Neural cell (in vitro differentiated cells): ENCODE results near the gene ICA1. TPM values are rescaled to one million over a fixed set of nuclear protein-coding genes. Genes with fewer than 3 reads are reported as not detected.

Experiments used
- H2AFZ ChIP-seq: fragments of 200-600, 300-800 bp; sonication (generic), shearing (Covaris generic); 2 replicates; pipeline ENCODE4 v1.6.0; 2014; ENCODE audit warnings: low read depth, mild to moderate bottlenecking, antibody characterized with exemption, low read length, moderate library complexity
- H3F3A ChIP-seq: fragments of 200-600 bp; shearing (Covaris generic); 2 replicates; pipeline ENCODE4 v1.6.1; 2016; ENCODE audit warnings: mild to moderate bottlenecking, moderate library complexity, mixed read lengths, antibody characterized with exemption, low read length; ENCODE audit not compliant: insufficient read depth, poor library complexity, severe bottlenecking
- H3K27ac ChIP-seq: fragments of 200-600, 300-800 bp; sonication (generic), shearing (Covaris generic); 2 replicates; pipeline ENCODE4 v1.5.1; 2014; ENCODE audit warnings: mild to moderate bottlenecking, low read length, moderate library complexity
- H3K27me3 ChIP-seq: fragments of 300-800, 200-600 bp; sonication (generic), shearing (Covaris generic); 2 replicates; pipeline ENCODE4 v1.6.0; 2014; ENCODE audit warnings: mild to moderate bottlenecking, low read depth, low read length, moderate library complexity; ENCODE audit not compliant: insufficient read depth
- H3K36me3 ChIP-seq: fragments of 300-800, 200-600 bp; sonication (generic), shearing (Covaris generic); 2 replicates; pipeline ENCODE4 v1.5.1; 2014; ENCODE audit warnings: mild to moderate bottlenecking, antibody characterized with exemption, low read length, moderate library complexity; ENCODE audit not compliant: insufficient read depth
- H3K4me2 ChIP-seq: fragments of 300-800, 200-600 bp; sonication (generic), shearing (Covaris generic); 2 replicates; pipeline ENCODE4 v1.6.0; 2014; ENCODE audit warnings: mild to moderate bottlenecking, low read length
- H3K4me3 ChIP-seq: fragments of 300-800, 200-600 bp; sonication (generic), shearing (Covaris generic); 2 replicates; pipeline ENCODE4 v1.5.1; 2014; ENCODE audit warnings: mild to moderate bottlenecking, low read length, moderate library complexity
- H3K79me2 ChIP-seq: fragments of 200-600 bp; shearing (Covaris generic); replicated peaks from 2 replicates; pipeline ENCODE4 v1.6.0; 2014; ENCODE audit warnings: mild to moderate bottlenecking, low read length, moderate library complexity; ENCODE audit not compliant: insufficient read depth
- H3K9ac ChIP-seq: fragments of 300-800, 200-600 bp; sonication (generic), shearing (Covaris generic); 2 replicates; pipeline ENCODE4 v1.6.1; 2016; ENCODE audit warnings: mild to moderate bottlenecking, low read length, mixed read lengths
- H3K9me2 ChIP-seq: fragments of 200-600 bp; shearing (Covaris generic); 2 replicates; pipeline ENCODE4 v1.6.1; 2016; ENCODE audit warnings: mild to moderate bottlenecking, low read length, mixed read lengths; ENCODE audit not compliant: insufficient read depth
- H3K9me3 ChIP-seq: fragments of 200-600, 300-800 bp; sonication (generic), shearing (Covaris generic); 2 replicates; pipeline ENCODE4 v1.6.1; 2016; ENCODE audit warnings: mild to moderate bottlenecking, mixed run types, low read length, moderate library complexity, mixed read lengths
- H4K20me1 ChIP-seq: fragments of 200-600 bp; shearing (Covaris generic); 2 replicates; pipeline ENCODE4 v1.6.1; 2016; ENCODE audit warnings: mild to moderate bottlenecking, mixed run types; ENCODE audit not compliant: insufficient read depth
- EP300 ChIP-seq: fragments of 450-650 bp; conservative IDR thresholded peaks from 2 replicates; pipeline ENCODE4 v1.6.1; 2014; ENCODE audit warnings: antibody characterized with exemption, mild to moderate bottlenecking, moderate library complexity; ENCODE audit not compliant: poor library complexity, severe bottlenecking
- EZH2 ChIP-seq: fragments of 200-600, 300-800 bp; shearing (Covaris generic), sonication (generic); IDR thresholded peaks from 2 replicates; pipeline ENCODE4 v1.6.1; 2014; ENCODE audit warnings: antibody characterized with exemption, low read length, borderline replicate concordance, mild to moderate bottlenecking; ENCODE audit not compliant: insufficient read depth, poor library complexity, severe bottlenecking
- MXI1 ChIP-seq: fragments of 450-650 bp; conservative IDR thresholded peaks from 2 replicates; pipeline ENCODE4 v1.6.1; 2014; ENCODE audit warnings: antibody characterized with exemption, mild to moderate bottlenecking; ENCODE audit not compliant: poor library complexity, severe bottlenecking
- POLR2AphosphoS5 ChIP-seq: IDR thresholded peaks from 2 replicates; pipeline ENCODE4 v1.6.1; 2012
- RAD21 ChIP-seq: fragments of 450-650 bp; conservative IDR thresholded peaks from 2 replicates; pipeline ENCODE4 v1.6.1; 2014; ENCODE audit warnings: antibody characterized with exemption, mild to moderate bottlenecking, moderate library complexity
- SMC3 ChIP-seq: fragments of 450-650 bp; conservative IDR thresholded peaks from 2 replicates; pipeline ENCODE4 v1.6.1; 2014; ENCODE audit warnings: antibody characterized with exemption, mild to moderate bottlenecking, moderate library complexity; ENCODE audit not compliant: poor library complexity
- TAF1 ChIP-seq: IDR thresholded peaks from 2 replicates; pipeline ENCODE4 v1.6.1; 2012; ENCODE audit warnings: low read depth
- polyA plus RNA-seq: library from polyadenylated mRNA; depleted of rRNA; stranded (reverse); fragments of >200 nt; gene quantifications from 2 replicates; pipeline ENCODE4 v1.2.3, GENCODE V29; 2014
- TF ChIP-seq, protein P1 (sequence below): IDR thresholded peaks from 2 replicates; pipeline ENCODE4 v1.6.1; 2012; ENCODE audit warnings: borderline replicate concordance
- TF ChIP-seq, protein P2 (sequence below): fragments of 450-650 bp; IDR thresholded peaks from 2 replicates; pipeline ENCODE4 v1.5.1; 2014; ENCODE audit warnings: antibody characterized with exemption, mild to moderate bottlenecking, moderate library complexity; ENCODE audit not compliant: poor library complexity, severe bottlenecking

Gene ICA1
- polyA plus RNA-seq, 1 donor from 2014 or later = 18.6 TPM

DNA sequence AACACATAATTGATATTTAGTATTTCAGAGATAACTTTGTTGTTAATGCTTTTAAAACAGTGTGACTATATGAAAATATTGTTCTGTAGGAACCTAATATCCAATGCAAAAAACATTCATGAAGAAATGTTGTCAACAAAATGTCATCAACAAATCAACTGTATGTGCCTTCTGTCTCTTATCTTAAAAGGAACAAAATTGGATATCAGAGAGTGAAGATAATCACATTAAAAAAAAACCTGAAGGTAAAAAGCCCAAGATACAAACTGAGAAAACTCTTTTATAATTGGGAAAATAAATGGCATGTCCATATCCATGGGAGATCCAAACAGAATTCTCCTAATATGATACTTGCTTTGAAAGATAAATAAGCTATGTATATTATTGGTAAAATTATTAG, 33.9 kb downstream of the ICA1 start:
- Histone ChIP-seq H3K79me2 (no peaks in the 10 kb centered on the region), H3K4me2 (no peak overlapping the region), H3K4me3 (no peak overlapping the region), H3K27ac (no peak overlapping the region), H3K9me2 (no peaks in the 10 kb centered on the region), H3F3A (no peaks in the 10 kb centered on the region), H2AFZ (no peak overlapping the region), H3K9me3 (no peaks in the 10 kb centered on the region), H3K27me3 (no peaks in the 10 kb centered on the region), H4K20me1 (no peaks in the 10 kb centered on the region), H3K36me3 (no peaks in the 10 kb centered on the region), H3K9ac (no peak overlapping the region)
- TF ChIP-seq SMC3 (no peak), MXI1 (no peak), EP300 (no peak)

DNA sequence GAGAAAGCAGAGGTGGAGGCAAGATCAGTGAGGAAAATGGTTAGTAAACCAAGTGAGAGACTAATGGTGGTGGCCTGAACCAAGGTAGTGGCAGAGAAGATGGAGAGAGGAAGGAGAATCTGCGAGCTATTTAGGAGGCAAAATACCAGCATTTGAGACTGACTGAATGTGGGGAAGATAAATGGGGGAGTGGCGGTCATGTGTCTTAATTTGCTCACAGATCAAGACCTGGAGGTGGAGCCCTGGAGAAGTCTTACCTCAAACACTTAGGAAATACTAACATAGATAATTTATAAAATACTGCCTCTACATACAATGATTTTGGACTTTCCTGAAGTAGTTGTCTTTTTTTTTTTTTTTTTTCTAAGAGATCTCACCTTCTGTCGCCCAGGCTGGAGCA, 34.7 kb downstream of the ICA1 start:
- Histone ChIP-seq H3K9me2 (no peaks in the 10 kb centered on the region), H3F3A (no peaks in the 10 kb centered on the region), H3K36me3 (no peaks in the 10 kb centered on the region), H3K4me2 (no peak overlapping the region), H3K9ac (no peak overlapping the region), H3K27me3 (no peaks in the 10 kb centered on the region), H3K9me3 (no peaks in the 10 kb centered on the region), H2AFZ (no peak overlapping the region), H3K79me2 (no peaks in the 10 kb centered on the region), H3K4me3 (no peak overlapping the region), H4K20me1 (no peaks in the 10 kb centered on the region), H3K27ac (no peak overlapping the region)
- TF ChIP-seq, protein P1, sequence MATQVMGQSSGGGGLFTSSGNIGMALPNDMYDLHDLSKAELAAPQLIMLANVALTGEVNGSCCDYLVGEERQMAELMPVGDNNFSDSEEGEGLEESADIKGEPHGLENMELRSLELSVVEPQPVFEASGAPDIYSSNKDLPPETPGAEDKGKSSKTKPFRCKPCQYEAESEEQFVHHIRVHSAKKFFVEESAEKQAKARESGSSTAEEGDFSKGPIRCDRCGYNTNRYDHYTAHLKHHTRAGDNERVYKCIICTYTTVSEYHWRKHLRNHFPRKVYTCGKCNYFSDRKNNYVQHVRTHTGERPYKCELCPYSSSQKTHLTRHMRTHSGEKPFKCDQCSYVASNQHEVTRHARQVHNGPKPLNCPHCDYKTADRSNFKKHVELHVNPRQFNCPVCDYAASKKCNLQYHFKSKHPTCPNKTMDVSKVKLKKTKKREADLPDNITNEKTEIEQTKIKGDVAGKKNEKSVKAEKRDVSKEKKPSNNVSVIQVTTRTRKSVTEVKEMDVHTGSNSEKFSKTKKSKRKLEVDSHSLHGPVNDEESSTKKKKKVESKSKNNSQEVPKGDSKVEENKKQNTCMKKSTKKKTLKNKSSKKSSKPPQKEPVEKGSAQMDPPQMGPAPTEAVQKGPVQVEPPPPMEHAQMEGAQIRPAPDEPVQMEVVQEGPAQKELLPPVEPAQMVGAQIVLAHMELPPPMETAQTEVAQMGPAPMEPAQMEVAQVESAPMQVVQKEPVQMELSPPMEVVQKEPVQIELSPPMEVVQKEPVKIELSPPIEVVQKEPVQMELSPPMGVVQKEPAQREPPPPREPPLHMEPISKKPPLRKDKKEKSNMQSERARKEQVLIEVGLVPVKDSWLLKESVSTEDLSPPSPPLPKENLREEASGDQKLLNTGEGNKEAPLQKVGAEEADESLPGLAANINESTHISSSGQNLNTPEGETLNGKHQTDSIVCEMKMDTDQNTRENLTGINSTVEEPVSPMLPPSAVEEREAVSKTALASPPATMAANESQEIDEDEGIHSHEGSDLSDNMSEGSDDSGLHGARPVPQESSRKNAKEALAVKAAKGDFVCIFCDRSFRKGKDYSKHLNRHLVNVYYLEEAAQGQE = no peak
- TF ChIP-seq EZH2 = no peak
- no peak for TF ChIP-seq RAD21
- TF ChIP-seq, protein P2, sequence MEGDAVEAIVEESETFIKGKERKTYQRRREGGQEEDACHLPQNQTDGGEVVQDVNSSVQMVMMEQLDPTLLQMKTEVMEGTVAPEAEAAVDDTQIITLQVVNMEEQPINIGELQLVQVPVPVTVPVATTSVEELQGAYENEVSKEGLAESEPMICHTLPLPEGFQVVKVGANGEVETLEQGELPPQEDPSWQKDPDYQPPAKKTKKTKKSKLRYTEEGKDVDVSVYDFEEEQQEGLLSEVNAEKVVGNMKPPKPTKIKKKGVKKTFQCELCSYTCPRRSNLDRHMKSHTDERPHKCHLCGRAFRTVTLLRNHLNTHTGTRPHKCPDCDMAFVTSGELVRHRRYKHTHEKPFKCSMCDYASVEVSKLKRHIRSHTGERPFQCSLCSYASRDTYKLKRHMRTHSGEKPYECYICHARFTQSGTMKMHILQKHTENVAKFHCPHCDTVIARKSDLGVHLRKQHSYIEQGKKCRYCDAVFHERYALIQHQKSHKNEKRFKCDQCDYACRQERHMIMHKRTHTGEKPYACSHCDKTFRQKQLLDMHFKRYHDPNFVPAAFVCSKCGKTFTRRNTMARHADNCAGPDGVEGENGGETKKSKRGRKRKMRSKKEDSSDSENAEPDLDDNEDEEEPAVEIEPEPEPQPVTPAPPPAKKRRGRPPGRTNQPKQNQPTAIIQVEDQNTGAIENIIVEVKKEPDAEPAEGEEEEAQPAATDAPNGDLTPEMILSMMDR = no peak
- TF ChIP-seq TAF1 = no peak
- no peak for TF ChIP-seq MXI1
- TF ChIP-seq EP300 = no peak
- no peak for TF ChIP-seq POLR2AphosphoS5
- no peak for TF ChIP-seq SMC3

DNA sequence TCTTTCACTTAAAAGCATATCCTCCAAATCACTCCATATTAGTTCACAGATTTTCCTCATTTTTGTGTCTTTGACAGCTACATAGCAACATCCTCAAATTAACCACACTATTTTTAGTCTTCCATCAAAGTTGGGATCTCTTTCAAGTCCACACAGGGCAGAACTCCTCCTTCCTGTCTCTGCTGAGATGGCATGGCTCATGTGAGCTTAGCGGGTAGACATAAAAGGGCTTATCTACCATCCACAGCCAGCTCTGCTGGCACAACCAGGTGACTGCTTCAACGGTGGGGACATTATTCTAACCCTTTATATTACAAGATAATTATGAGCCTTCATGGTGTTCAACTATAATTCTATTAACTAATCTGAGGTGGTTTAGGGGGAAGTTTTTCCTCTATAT, 35.5 kb downstream of the ICA1 start:
- H3F3A ChIP-seq = no peaks in the 10 kb centered on the region
- no peaks in the 10 kb centered on the region for H3K79me2 ChIP-seq
- no peak for TF ChIP-seq SMC3
- TF ChIP-seq, protein P2 = no peak
- TF ChIP-seq MXI1 = no peak
- no peak for TF ChIP-seq RAD21
- no peak for TF ChIP-seq POLR2AphosphoS5
- H3K4me3 ChIP-seq = no peak overlapping the region
- H4K20me1 ChIP-seq = no peaks in the 10 kb centered on the region
- no peak overlapping the region for H3K27ac ChIP-seq
- no peaks in the 10 kb centered on the region for H3K9me3 ChIP-seq
- H2AFZ ChIP-seq = no peak overlapping the region
- no peaks in the 10 kb centered on the region for H3K9me2 ChIP-seq
- no peaks in the 10 kb centered on the region for H3K36me3 ChIP-seq
- H3K27me3 ChIP-seq = no peaks in the 10 kb centered on the region
- H3K9ac ChIP-seq = no peak overlapping the region
- no peak overlapping the region for H3K4me2 ChIP-seq
